Heart right ventricle (tissue), 16 donors: ENCODE data around the gene C19orf47. TPM values are rescaled to one million over a fixed set of nuclear protein-coding genes. Genes with fewer than 3 reads are reported as not detected.

Experiments used
- ATAC-seq, 8 donors: fragments of 200-7000 bp; cut with Tn5 transposase; one replicate each; pipeline ENCODE4 v1.9.1; 2020; ENCODE audit warnings: mild to moderate bottlenecking in 8 of 8, moderate library complexity in 8 of 8, moderate number of reproducible peaks in 1 of 8
- DNase-seq, 2 donors: peaks; one replicate each; pipeline ENCODE4 v3.0.0-alpha.2; 2020
- H3K27ac ChIP-seq, 10 donors: fragments of 200-600 bp; sonication (generic) in 2 of 10; one replicate each; pipeline versions ENCODE4 v1.5.0 to v1.8.0; 2020 to 2022; ENCODE audit warnings: mild to moderate bottlenecking in 3 of 10
- H3K27me3 ChIP-seq, 7 donors: fragments of 200-600 bp; one replicate each; pipeline ENCODE4 v1.8.0; 2021 to 2022; ENCODE audit warnings: mild to moderate bottlenecking in 2 of 7
- H3K36me3 ChIP-seq, 9 donors: fragments of 200-600 bp; sonication (generic) in 1 of 9; one replicate each; pipeline versions ENCODE4 v1.5.0 to v1.8.0; 2020 to 2022; ENCODE audit warnings: mild to moderate bottlenecking in 2 of 9
- H3K4me1 ChIP-seq, 9 donors: fragments of 200-600 bp; sonication (generic) in 1 of 9; one replicate each; pipeline versions ENCODE4 v1.5.0 to v1.8.0; 2020 to 2022; ENCODE audit warnings: mild to moderate bottlenecking in 4 of 9
- H3K4me3 ChIP-seq, 10 donors: fragments of 200-600 bp; sonication (generic) in 2 of 10; one replicate each; pipeline versions ENCODE4 v1.5.0 to v1.8.0; 2020 to 2022; ENCODE audit warnings: mild to moderate bottlenecking in 7 of 10, moderate library complexity in 2 of 10
- H3K9me3 ChIP-seq, 11 donors: fragments of 200-600 bp in 10 of 11; sonication (generic) in 2 of 11; one replicate each; pipeline versions ENCODE4 v1.5.0 to v1.8.0; 2013 to 2022; ENCODE audit warnings: mild to moderate bottlenecking in 2 of 11, control low read depth in 1 of 11, moderate library complexity in 1 of 11
- WGBS, 2 donors: extraction: QIAGEN DNeasy Blood & Tissue Kit; methylation state at CpG; one replicate each; pipeline ENCODE4 v1.1.7; 2013; ENCODE audit warnings: inconsistent platforms in 1 of 2; 5-methylcytosine and 5-hydroxymethylcytosine counted together
- intact Hi-C, 10 donors: fragments of 100-400 bp; cut with DNase I; formaldehyde crosslinking; loops; one replicate each; pipeline versions ENCODE4 v1.11.1 to v1.14.2; 2022
- polyA plus RNA-seq, 2 donors: library from polyadenylated mRNA; stranded (reverse); fragments of 200-250 nt; gene quantifications; one replicate each; pipeline ENCODE4 v1.2.3, GENCODE V29; 2013
- total RNA-seq, 10 donors: library from RNA; stranded (reverse); fragmentation: NEBNext Ultra II Directional in 3 of 10; extraction: Animal tissue kit (Norgen Biotek cat#: 25700) in 3 of 10; gene quantifications; one replicate each; pipeline versions ENCODE4 v1.2.1 to v1.2.4, GENCODE V29; 2021 to 2023
- TF ChIP-seq, protein P1 (sequence below), 9 donors: fragments of 200-600 bp; sonication (generic) in 2 of 9; IDR thresholded peaks; one replicate each; pipeline versions ENCODE4 v1.5.0 to v1.8.0; 2021 to 2022; ENCODE audit warnings: antibody characterized with exemption in 9 of 9, mild to moderate bottlenecking in 5 of 9, moderate library complexity in 1 of 9
- donor health status: Arrhythmogenic right ventricular cardiomyopathy.
- donor health status: ischemic (EF 13 %, LVEDD 7.1; RV severe dilation, severe dysfunction).
- donor health status: healthy with polysubstance abuse.
- donor health status: DM: no; HTN: yes; CAD: no.
- donor health status: DM: no; HTN: no; CAD: no.
- donor health status: ischemic (EF 25% LVEDD 6.9; RV normal size, moderate dysfunction).
- donor health status: ischemic (EF 25% LVEDD 5.7; RV mildly dilated, moderate dysfunction).
- donor health status: healthy.
- donor health status: DM: yes; HTN: yes; CAD: no.
- donor health status: Ischemic cardiomyopathy.
- donor health status: ischemic (EF 35%, LVEDD 5.7; RV mildly dilated, moderate dysfunction).
- donor health status: nonischemic (EF 11% LVEDD 7.7; RV severe dilation, severe dysfunction).
- donor health status: DM: yes; HTN: yes; CAD: no.
- donor health status: PGD.
- donor health status: ischemic (EF 29% LVEDD 5.4; RV normal size, mild dysfunction).
- donor health status: nonischemic (EF 23%, LVEDD 6.1; RV moderate dilation, normal function).

Gene C19orf47
- total and polyA plus RNA-seq, 12 donors: 138 to 347 (median 150) TPM

GRCh38 chr19:40360020-40360707 is 12.0 kb upstream of the C19orf47 start:
- Histone ChIP-seq H3K9me3 (no peaks in the 10 kb centered on the region), H3K4me3 (no peak overlapping the region), H3K27ac (peak overlapping the region in 1 of 10 donors; percentile 66), H3K27me3 (no peaks in the 10 kb centered on the region), H3K36me3 (peaks cover 0 to 22% (median 0%) of the 10 kb centered on the region in 9 donors), H3K4me1 (peaks cover 0 to 76% (median 0%) of the 10 kb centered on the region in 9 donors)
- intact Hi-C loops: no loop called here
- 89 to 94% methylated on average over 13 of the region's 13 CpGs for WGBS, 2 donors
- DNase-seq: no peak
- TF ChIP-seq, protein P1, sequence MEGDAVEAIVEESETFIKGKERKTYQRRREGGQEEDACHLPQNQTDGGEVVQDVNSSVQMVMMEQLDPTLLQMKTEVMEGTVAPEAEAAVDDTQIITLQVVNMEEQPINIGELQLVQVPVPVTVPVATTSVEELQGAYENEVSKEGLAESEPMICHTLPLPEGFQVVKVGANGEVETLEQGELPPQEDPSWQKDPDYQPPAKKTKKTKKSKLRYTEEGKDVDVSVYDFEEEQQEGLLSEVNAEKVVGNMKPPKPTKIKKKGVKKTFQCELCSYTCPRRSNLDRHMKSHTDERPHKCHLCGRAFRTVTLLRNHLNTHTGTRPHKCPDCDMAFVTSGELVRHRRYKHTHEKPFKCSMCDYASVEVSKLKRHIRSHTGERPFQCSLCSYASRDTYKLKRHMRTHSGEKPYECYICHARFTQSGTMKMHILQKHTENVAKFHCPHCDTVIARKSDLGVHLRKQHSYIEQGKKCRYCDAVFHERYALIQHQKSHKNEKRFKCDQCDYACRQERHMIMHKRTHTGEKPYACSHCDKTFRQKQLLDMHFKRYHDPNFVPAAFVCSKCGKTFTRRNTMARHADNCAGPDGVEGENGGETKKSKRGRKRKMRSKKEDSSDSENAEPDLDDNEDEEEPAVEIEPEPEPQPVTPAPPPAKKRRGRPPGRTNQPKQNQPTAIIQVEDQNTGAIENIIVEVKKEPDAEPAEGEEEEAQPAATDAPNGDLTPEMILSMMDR (IDR thresholded peaks at IDR 0.05): no peak
- ATAC-seq: peak in 1 of 8 donors; percentile 43

DNA sequence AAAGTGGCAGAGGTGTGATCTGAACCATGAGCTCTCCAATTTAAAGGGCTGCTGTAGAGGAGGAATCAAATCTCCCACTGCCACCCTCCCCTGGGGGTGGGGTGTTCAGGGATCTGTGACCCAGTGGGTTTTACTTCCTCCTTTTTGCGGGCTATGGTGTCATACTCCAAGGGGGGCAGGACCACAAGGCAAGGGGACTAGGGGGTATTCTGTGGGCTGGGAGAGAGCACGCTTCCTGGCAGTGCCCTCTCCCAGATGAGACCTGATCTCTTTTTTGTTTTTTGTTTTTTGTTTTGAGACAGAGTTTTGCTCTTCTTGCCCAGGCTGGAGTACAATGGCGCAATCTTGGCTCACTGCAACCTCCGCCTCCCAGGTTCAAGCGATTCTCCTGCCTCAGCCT is 10.6 kb upstream of the C19orf47 start:
- no peak for DNase-seq
- TF ChIP-seq, protein P1 (IDR thresholded peaks at IDR 0.05): no peak
- 92 to 95% methylated on average over 5 of the region's 5 CpGs for WGBS, 2 donors

DNA sequence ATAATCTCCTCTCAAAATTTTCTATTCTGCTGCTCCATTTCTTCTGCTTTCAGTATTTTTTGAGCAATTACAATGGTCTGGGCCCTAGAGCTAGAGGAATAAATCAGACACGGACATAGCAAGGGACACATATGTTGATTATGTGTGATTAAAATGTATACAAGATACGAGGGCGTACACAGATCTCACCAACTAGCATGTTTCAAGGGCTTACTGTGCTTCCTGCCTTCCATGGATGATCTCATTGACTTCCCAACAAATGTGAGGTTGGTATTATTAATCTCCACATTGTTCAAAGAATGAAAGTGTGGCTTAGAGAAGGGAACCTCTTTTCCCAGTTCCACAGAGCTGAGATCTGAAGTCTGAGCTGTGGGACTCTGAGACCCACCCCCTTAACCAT is 9.4 kb upstream of the C19orf47 start:
- intact Hi-C loops: loop anchor here in 1 of 10 donors (5.0 kb wide), 1 partner anchor 40 kb away; no protein-coding TSS in a partner anchor
- 78 to 84% methylated on average over 3 of the region's 3 CpGs for WGBS, 2 donors
- ATAC-seq: no peak
- DNase-seq: no peak
- TF ChIP-seq, protein P1 (IDR thresholded peaks at IDR 0.05): no peak
- no peaks in the 10 kb centered on the region for H3K27me3 ChIP-seq
- no peaks in the 10 kb centered on the region for H3K9me3 ChIP-seq
- H3K4me3 ChIP-seq: no peak overlapping the region
- H3K4me1 ChIP-seq: peaks cover 0 to 54% (median 0%) of the 10 kb centered on the region in 9 donors
- peaks cover 0 to 22% (median 0%) of the 10 kb centered on the region in 9 donors for H3K36me3 ChIP-seq
- peak overlapping the region in 1 of 10 donors; percentile 31 for H3K27ac ChIP-seq

More for the DNA sequence above, 10.6 kb upstream of the C19orf47 start:
- no peak overlapping the region for H3K4me3 ChIP-seq
- ATAC-seq: peak in 7 of 8 donors; percentile 43 to 70 (median 54)
- peaks cover 0 to 22% (median 0%) of the 10 kb centered on the region in 9 donors for H3K36me3 ChIP-seq
- H3K4me1 ChIP-seq: peaks cover 0 to 65% (median 0%) of the 10 kb centered on the region in 9 donors
- no peaks in the 10 kb centered on the region for H3K27me3 ChIP-seq
- intact Hi-C loops: loop anchor here in 1 of 10 donors (5.0 kb wide), 1 partner anchor 39 kb away; no protein-coding TSS in a partner anchor
- no peaks in the 10 kb centered on the region for H3K9me3 ChIP-seq
- peak overlapping the region in 1 of 10 donors; percentile 62 for H3K27ac ChIP-seq

DNA sequence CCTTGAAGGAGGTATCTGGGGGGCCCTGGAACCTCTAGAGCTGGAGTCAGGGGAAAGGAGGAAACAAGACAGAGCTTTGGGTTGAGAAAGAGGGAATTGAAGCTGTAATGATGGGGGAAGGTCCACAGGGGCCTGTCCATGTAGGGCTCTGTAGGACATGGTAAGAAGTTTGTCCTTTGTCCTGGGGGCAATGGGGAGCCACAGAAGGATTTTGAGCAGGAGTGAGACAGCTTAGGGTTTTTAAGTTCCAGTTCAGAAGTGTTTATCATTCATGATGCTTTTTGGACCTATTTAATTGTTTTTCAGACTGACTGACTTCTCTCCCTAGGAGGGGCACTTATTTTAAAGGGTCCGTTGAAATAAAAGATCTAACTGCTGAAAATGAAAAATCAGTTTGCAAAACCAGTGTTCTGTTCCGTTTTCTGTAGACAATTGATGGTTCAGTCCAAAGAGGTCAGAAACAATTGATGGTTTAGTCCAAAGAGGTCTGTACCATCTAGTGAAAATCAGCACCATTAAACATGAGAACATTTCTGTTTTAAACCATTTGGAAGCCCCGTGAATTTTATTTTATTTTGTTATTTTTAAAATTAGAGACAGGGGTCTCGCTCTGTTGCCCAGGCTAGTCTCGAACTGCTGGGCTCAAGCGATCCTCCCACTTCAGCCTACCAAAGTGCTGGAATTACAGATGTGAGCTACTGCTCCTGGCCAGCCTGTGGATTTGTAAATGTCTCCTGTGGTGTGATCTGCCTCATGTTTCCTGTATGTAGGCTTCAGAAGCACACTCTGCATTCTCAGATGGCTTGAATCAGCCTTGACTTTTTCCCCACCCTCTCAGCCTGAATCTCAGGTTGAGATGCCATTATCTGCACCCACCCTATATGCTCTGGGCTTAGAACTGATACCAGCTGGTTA is 8.7 kb upstream of the C19orf47 start:
- no peaks in the 10 kb centered on the region for H3K27me3 ChIP-seq
- intact Hi-C loops: loop anchor here in 1 of 10 donors (5.0 kb wide), 1 partner anchor 40 kb away; no protein-coding TSS in a partner anchor
- no peak for ATAC-seq
- peaks cover 0 to 47% (median 0%) of the 10 kb centered on the region in 9 donors for H3K4me1 ChIP-seq
- WGBS, 2 donors: 91 to 92% methylated on average over 6 of the region's 6 CpGs
- H3K36me3 ChIP-seq: peaks cover 0 to 18% (median 0%) of the 10 kb centered on the region in 9 donors
- H3K4me3 ChIP-seq: no peak overlapping the region
- peak overlapping the region in 1 of 10 donors; percentile 31 for H3K27ac ChIP-seq
- H3K9me3 ChIP-seq: no peaks in the 10 kb centered on the region
- DNase-seq: no peak
- TF ChIP-seq, protein P1 (IDR thresholded peaks at IDR 0.05): no peak
